ENCODE measurements around the gene STAP2.
"Not testable (repeated sequence)": the region's sequence is repeated elsewhere in the genome, so short reads cannot be mapped to it uniquely, and the experiment has no call there.

STAP2 gene

DNA sequence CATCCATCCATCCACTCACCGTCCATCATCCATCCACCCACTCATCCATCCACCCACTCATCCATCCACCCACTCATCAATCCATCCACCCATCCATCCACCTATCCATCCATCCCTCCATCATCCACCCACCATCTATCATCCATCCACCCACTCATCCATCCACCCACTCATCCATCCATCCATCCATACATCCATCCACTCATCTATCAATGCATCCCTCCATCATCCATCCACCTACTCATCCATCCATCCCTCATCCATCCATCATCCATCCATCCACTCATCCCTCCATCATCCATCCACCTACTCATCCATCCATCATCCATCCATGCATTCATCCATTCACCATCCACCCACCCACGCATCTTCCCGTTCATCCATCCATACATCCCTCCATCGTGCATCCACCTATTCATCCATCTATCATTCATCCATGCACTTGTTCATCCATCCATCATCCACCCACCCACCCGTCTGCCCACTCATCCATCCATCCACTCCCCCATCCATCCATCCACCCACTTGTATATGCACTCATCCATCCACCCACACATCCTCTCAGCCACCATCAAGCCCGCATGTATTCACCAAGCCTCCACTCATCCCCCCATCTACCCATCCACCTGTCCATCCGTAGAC, 3.6 kb downstream of the STAP2 start:
- Histone ChIP-seq H3K36me3 (ENCODE audit: low read length) (no peaks in the 10 kb centered on the region), H3K79me2 (ENCODE audit: insufficient read depth, low read length) (no peaks in the 10 kb centered on the region), H3K27ac (ENCODE audit: low read depth, low read length) (no peak overlapping the region), H3K9me2 (replicated peaks; ENCODE audit: insufficient read depth, low read length) (no peaks in the 10 kb centered on the region), H3K9ac (ENCODE audit: low read length) (no peak overlapping the region), H3K4me2 (ENCODE audit: low read depth, low read length, poor library complexity, severe bottlenecking) (no peak overlapping the region), H3K27me3 (ENCODE audit: low read length) (no peaks in the 10 kb centered on the region), H3K4me3 (ENCODE audit: insufficient read depth, low read length, poor library complexity, severe bottlenecking) (no peak overlapping the region), H4K20me1 (ENCODE audit: low read depth, low read length) (no peaks in the 10 kb centered on the region), H3F3A (ENCODE audit: insufficient read depth) (no peaks in the 10 kb centered on the region), H3K9me3 (ENCODE audit: insufficient read depth, low read length) (no peaks in the 10 kb centered on the region), H2AFZ (ENCODE audit: low read depth, low read length, severe bottlenecking) (no peak overlapping the region)
- TF ChIP-seq, protein P1, sequence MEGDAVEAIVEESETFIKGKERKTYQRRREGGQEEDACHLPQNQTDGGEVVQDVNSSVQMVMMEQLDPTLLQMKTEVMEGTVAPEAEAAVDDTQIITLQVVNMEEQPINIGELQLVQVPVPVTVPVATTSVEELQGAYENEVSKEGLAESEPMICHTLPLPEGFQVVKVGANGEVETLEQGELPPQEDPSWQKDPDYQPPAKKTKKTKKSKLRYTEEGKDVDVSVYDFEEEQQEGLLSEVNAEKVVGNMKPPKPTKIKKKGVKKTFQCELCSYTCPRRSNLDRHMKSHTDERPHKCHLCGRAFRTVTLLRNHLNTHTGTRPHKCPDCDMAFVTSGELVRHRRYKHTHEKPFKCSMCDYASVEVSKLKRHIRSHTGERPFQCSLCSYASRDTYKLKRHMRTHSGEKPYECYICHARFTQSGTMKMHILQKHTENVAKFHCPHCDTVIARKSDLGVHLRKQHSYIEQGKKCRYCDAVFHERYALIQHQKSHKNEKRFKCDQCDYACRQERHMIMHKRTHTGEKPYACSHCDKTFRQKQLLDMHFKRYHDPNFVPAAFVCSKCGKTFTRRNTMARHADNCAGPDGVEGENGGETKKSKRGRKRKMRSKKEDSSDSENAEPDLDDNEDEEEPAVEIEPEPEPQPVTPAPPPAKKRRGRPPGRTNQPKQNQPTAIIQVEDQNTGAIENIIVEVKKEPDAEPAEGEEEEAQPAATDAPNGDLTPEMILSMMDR (IDR thresholded peaks at IDR 0.05; ENCODE audit: insufficient read depth, low read length, poor library complexity, severe bottlenecking), result no peak

DNA sequence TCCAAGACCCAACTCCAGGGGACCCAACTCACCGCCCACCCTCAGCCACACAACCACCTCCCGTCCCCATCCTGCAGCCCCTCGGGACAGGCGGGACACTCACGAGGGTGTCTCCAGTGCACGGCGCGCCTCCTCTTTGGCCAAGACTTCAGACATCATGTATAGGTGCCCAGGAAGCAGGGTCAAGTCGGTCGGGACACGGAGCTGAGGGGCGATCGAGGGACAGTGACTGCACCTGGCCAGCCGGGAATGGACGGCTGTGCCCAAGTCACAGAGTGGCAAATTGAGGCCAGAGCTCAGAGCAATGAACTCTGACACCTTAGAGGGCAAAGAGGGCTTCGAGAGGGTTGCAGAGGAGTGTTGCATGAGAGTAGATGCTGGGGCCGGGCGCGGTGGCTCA, 8.8 kb downstream of the STAP2 start:
- Histone ChIP-seq H3K27me3 (ENCODE audit: low read length) (no peaks in the 10 kb centered on the region), H3K36me3 (ENCODE audit: low read length) (no peaks in the 10 kb centered on the region), H3K9me2 (replicated peaks; ENCODE audit: insufficient read depth, low read length) (no peaks in the 10 kb centered on the region), H3F3A (ENCODE audit: insufficient read depth) (no peaks in the 10 kb centered on the region), H3K79me2 (ENCODE audit: insufficient read depth, low read length) (no peaks in the 10 kb centered on the region), H2AFZ (ENCODE audit: low read depth, low read length, severe bottlenecking) (no peak overlapping the region), H3K4me3 (ENCODE audit: insufficient read depth, low read length, poor library complexity, severe bottlenecking) (no peak overlapping the region), H3K9ac (ENCODE audit: low read length) (no peak overlapping the region), H3K9me3 (ENCODE audit: insufficient read depth, low read length) (no peaks in the 10 kb centered on the region), H3K27ac (ENCODE audit: low read depth, low read length) (no peak overlapping the region), H3K4me2 (ENCODE audit: low read depth, low read length, poor library complexity, severe bottlenecking) (no peak overlapping the region), H4K20me1 (ENCODE audit: low read depth, low read length) (no peaks in the 10 kb centered on the region)
- TF ChIP-seq, protein P1 (IDR thresholded peaks at IDR 0.05; ENCODE audit: insufficient read depth, low read length, poor library complexity, severe bottlenecking), result no peak
- no peak for TF ChIP-seq EZH2phosphoT487 (conservative IDR thresholded peaks at IDR 0.05; ENCODE audit: low read length)

- H3K4me2 ChIP-seq (ENCODE audit: low read depth, low read length, poor library complexity, severe bottlenecking); H3K4me3 ChIP-seq (ENCODE audit: insufficient read depth, low read length, poor library complexity, severe bottlenecking); H2AFZ ChIP-seq (ENCODE audit: low read depth, low read length, severe bottlenecking): not testable (repeated sequence)
Observed at GRCh38 chr19:4328991-4329681, 9.5 kb downstream of the STAP2 start.

DNA sequence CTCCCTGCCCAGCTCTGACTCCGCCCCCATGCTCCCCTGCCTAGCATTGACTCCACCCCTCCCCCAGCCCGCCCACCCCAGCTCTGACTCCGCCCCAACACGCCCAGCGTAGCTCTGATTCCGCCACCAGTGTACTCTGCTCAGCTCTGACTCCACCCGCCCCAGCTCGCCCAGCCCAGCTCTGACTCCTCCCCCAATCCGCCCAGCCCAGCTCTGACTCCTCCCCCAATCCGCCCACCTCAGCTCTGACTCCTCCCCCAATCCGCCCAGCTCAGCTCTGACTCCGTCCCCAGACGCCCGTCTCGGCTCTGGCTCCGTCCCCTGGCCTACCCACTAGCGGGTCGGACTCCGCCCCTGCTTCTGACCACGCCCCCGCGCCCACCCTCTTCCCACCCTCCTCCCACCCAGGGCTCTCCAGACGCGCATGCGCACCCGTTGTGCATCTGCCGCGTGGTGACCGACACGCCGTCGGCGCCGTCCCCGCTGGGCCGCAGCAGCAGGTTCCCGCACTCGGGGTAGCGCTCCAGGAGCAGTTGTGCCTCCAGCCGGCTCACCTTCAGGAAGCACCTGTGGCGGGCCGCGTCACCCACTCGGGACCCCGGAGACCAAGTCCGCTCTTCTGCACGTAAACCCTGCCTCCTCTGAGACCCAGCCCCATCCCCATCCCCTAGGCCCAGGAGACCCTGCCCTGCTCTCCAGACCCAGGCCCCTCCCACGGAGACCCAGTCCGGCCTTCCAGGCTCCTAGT, 10.2 kb downstream of the STAP2 start:
- H4K20me1 ChIP-seq (ENCODE audit: low read depth, low read length), result no peaks in the 10 kb centered on the region
- no peak overlapping the region for H3K9ac ChIP-seq (ENCODE audit: low read length)
- no peak overlapping the region for H3K27ac ChIP-seq (ENCODE audit: low read depth, low read length)
- no peaks in the 10 kb centered on the region for H3F3A ChIP-seq (ENCODE audit: insufficient read depth)
- no peaks in the 10 kb centered on the region for H3K9me2 ChIP-seq (replicated peaks; ENCODE audit: insufficient read depth, low read length)
- no peak overlapping the region for H3K4me3 ChIP-seq (ENCODE audit: insufficient read depth, low read length, poor library complexity, severe bottlenecking)
- no peaks in the 10 kb centered on the region for H3K36me3 ChIP-seq (ENCODE audit: low read length)
- H3K27me3 ChIP-seq (ENCODE audit: low read length), result no peaks in the 10 kb centered on the region
- H2AFZ ChIP-seq (ENCODE audit: low read depth, low read length, severe bottlenecking), result no peak overlapping the region
- TF ChIP-seq, protein P1 (IDR thresholded peaks at IDR 0.05; ENCODE audit: insufficient read depth, low read length, poor library complexity, severe bottlenecking), result no peak
- TF ChIP-seq EZH2phosphoT487 (conservative IDR thresholded peaks at IDR 0.05; ENCODE audit: low read length), result no peak
- H3K79me2 ChIP-seq (ENCODE audit: insufficient read depth, low read length), result no peaks in the 10 kb centered on the region
- H3K4me2 ChIP-seq (ENCODE audit: low read depth, low read length, poor library complexity, severe bottlenecking), result no peak overlapping the region
- no peaks in the 10 kb centered on the region for H3K9me3 ChIP-seq (ENCODE audit: insufficient read depth, low read length)

More at GRCh38 chr19:4328991-4329681, 9.5 kb downstream of the STAP2 start:
- not testable (repeated sequence) for H3K79me2 ChIP-seq (ENCODE audit: insufficient read depth, low read length); H3K36me3 ChIP-seq (ENCODE audit: low read length); H4K20me1 ChIP-seq (ENCODE audit: low read depth, low read length); H3K9me3 ChIP-seq (ENCODE audit: insufficient read depth, low read length); H3F3A ChIP-seq (ENCODE audit: insufficient read depth); H3K27me3 ChIP-seq (ENCODE audit: low read length); H3K9ac ChIP-seq (ENCODE audit: low read length); H3K27ac ChIP-seq (ENCODE audit: low read depth, low read length); H3K9me2 ChIP-seq (replicated peaks; ENCODE audit: insufficient read depth, low read length)
